Suprapubic skin (tissue), 3 donors: ENCODE results near the gene ORC2.

Source experiments
- CTCF ChIP-seq, 2 donors: fragments of 200-600 bp in 1 of 2; fragments of 450-650 bp in 1 of 2; sonication (generic) in 1 of 2; IDR thresholded peaks; one replicate each; pipeline ENCODE4 v1.5.1; 2016 to 2019; ENCODE audit warnings: antibody characterized with exemption in 2 of 2, mild to moderate bottlenecking in 1 of 2, moderate library complexity in 1 of 2
- POLR2A ChIP-seq, 2 donors: fragments of 450-650 bp; IDR thresholded peaks; one replicate each; pipeline ENCODE4 v1.6.1; 2017; ENCODE audit warnings: antibody characterized with exemption in 2 of 2, mild to moderate bottlenecking in 2 of 2, moderate library complexity in 2 of 2

- TF ChIP-seq CTCF (IDR thresholded peaks at IDR 0.05) (no peak), POLR2A (IDR thresholded peaks at IDR 0.05) (no peak)
Measured at GRCh38 chr2:200939832-200940231, 23.6 kb downstream of the ORC2 start.
